IMR-90 (cell line): ENCODE measurements around the gene ABT1. TPM values are rescaled to one million over a fixed set of nuclear protein-coding genes. Genes with fewer than 3 reads are reported as not detected.

ENCODE experiments used
- ATAC-seq: fragments of 200-7000 bp; cut with Tn5 transposase; 2 replicates; pipeline ENCODE4 v1.9.1; 2020; ENCODE audit warnings: low read depth, mild to moderate bottlenecking, moderate library complexity
- BruUV-seq: library from RNA; stranded (reverse); fragments of 400-500 nt; replicated peaks from 2 replicates; lab custom pipeline; 2021; lab: Mats Ljungman, UMichigan
- CTCF ChIA-PET: fragments of 300-600 bp; formaldehyde crosslinking; extraction: SDS; loops from one replicate; lab custom pipeline; 2021; ENCODE audit warnings: antibody characterized with exemption; lab: Yijun Ruan, JAX
- POLR2A ChIA-PET: fragments of 300-600 bp; sonication (Branson Sonifier 250); formaldehyde crosslinking; loops from one replicate; lab custom pipeline; 2022; ENCODE audit warnings: antibody characterized with exemption; ENCODE audit not compliant: unreplicated experiment; lab: Charles Lee
- DNase-seq: peaks from one replicate; pipeline ENCODE4 v3.0.0; 2013
- H2AFZ ChIP-seq: replicated peaks from 2 replicates; pipeline ENCODE3; 2013; ENCODE audit warnings: low read length, mild to moderate bottlenecking; ENCODE audit not compliant: poor library complexity
- H2AK5ac ChIP-seq: 2 replicates; pipeline ENCODE4 v1.6.1; 2013; ENCODE audit warnings: low read depth, low read length, inconsistent platforms
- H2AK9ac ChIP-seq: replicated peaks from 2 replicates; pipeline ENCODE3; 2013; ENCODE audit warnings: mild to moderate bottlenecking, low read depth, low read length, moderate library complexity; ENCODE audit not compliant: poor library complexity
- H2BK120ac ChIP-seq: 2 replicates; pipeline ENCODE4 v1.6.1; 2013; ENCODE audit warnings: low read depth, low read length, inconsistent platforms
- H2BK15ac ChIP-seq: 3 replicates; pipeline ENCODE4 v1.6.1; 2013; ENCODE audit warnings: low read depth, low read length, inconsistent platforms
- H2BK20ac ChIP-seq: 2 replicates; pipeline ENCODE4 v1.6.1; 2013; ENCODE audit warnings: low read depth, mild to moderate bottlenecking, inconsistent platforms, low read length, moderate library complexity
- H2BK5ac ChIP-seq: 2 replicates; pipeline ENCODE4 v1.6.1; 2013; ENCODE audit warnings: mild to moderate bottlenecking, low read depth, low read length, inconsistent platforms; ENCODE audit not compliant: poor library complexity, severe bottlenecking
- H3K14ac ChIP-seq: replicated peaks from 2 replicates; pipeline ENCODE4 v1.6.1; 2013; ENCODE audit warnings: low read depth, low read length, inconsistent platforms
- H3K18ac ChIP-seq: 2 replicates; pipeline ENCODE4 v1.6.1; 2013; ENCODE audit warnings: low read depth, low read length, control low read depth
- H3K23ac ChIP-seq: 2 replicates; pipeline ENCODE4 v1.6.1; 2013; ENCODE audit warnings: low read depth, low read length, inconsistent platforms
- H3K27ac ChIP-seq: 2 replicates; pipeline ENCODE4 v1.5.1; 2013; ENCODE audit warnings: mild to moderate bottlenecking, control low read depth, low read length; ENCODE audit not compliant: insufficient read depth
- H3K27me3 ChIP-seq: 2 replicates; pipeline ENCODE4 v1.6.1; 2013; ENCODE audit warnings: low read length; ENCODE audit not compliant: control insufficient read depth, insufficient read depth
- H3K36me3 ChIP-seq: 2 replicates; pipeline ENCODE4 v1.6.1; 2013; ENCODE audit warnings: low read length, mixed read lengths; ENCODE audit not compliant: control insufficient read depth, insufficient read depth
- H3K4ac ChIP-seq: 2 replicates; pipeline ENCODE4 v1.6.1; 2013; ENCODE audit warnings: low read depth, low read length, inconsistent platforms
- H3K4me1 ChIP-seq: 2 replicates; pipeline ENCODE4 v1.6.1; 2013; ENCODE audit warnings: low read length, mixed read lengths; ENCODE audit not compliant: control insufficient read depth, insufficient read depth
- H3K4me2 ChIP-seq: 2 replicates; pipeline ENCODE4 v1.6.1; 2013; ENCODE audit warnings: low read depth, mild to moderate bottlenecking, control low read depth, low read length, moderate library complexity
- H3K4me3 ChIP-seq: 2 replicates; pipeline ENCODE4 v1.5.1; 2013; ENCODE audit warnings: low read depth, mild to moderate bottlenecking, control low read depth, low read length, moderate library complexity; ENCODE audit not compliant: insufficient read depth
- H3K56ac ChIP-seq: 2 replicates; pipeline ENCODE4 v1.6.1; 2013; ENCODE audit warnings: low read length, inconsistent platforms; ENCODE audit not compliant: insufficient read depth; ENCODE audit errors: extremely low read depth
- H3K79me1 ChIP-seq, 2 experiments: 2 replicates each; pipeline ENCODE4 v1.6.1; 2013; ENCODE audit warnings: low read length in 2 of 2, inconsistent platforms in 1 of 2, low read depth in 1 of 2
- H3K9ac ChIP-seq: 2 replicates; pipeline ENCODE4 v1.6.1; 2013; ENCODE audit warnings: low read depth, low read length, control low read depth
- H3K9me1 ChIP-seq: 2 replicates; pipeline ENCODE4 v1.6.1; 2013; ENCODE audit warnings: low read length, inconsistent platforms; ENCODE audit not compliant: insufficient read depth
- H3K9me3 ChIP-seq: 2 replicates; pipeline ENCODE4 v1.6.1; 2013; ENCODE audit warnings: low read length; ENCODE audit not compliant: control insufficient read depth, insufficient read depth
- H4K20me1 ChIP-seq: 2 replicates; pipeline ENCODE4 v1.6.1; 2013; ENCODE audit warnings: low read length, inconsistent platforms; ENCODE audit not compliant: insufficient read depth
- H4K5ac ChIP-seq: 2 replicates; pipeline ENCODE4 v1.6.1; 2013; ENCODE audit warnings: mild to moderate bottlenecking, low read depth, low read length, control low read depth
- H4K8ac ChIP-seq, 2 experiments: 2 replicates each; pipeline ENCODE4 v1.6.1; 2013; ENCODE audit warnings: low read depth in 2 of 2, low read length in 2 of 2, control low read depth in 1 of 2, inconsistent platforms in 1 of 2
- H4K91ac ChIP-seq: 2 replicates; pipeline ENCODE4 v1.6.1; 2013; ENCODE audit warnings: low read depth, low read length, inconsistent platforms; ENCODE audit not compliant: insufficient read depth
- BHLHE40 ChIP-seq: fragments of 150-350 bp; IDR thresholded peaks from 2 replicates; pipeline ENCODE4 v1.6.1; 2016; ENCODE audit warnings: mild to moderate bottlenecking, low read depth, low read length
- CEBPB ChIP-seq: IDR thresholded peaks from 2 replicates; pipeline ENCODE4 v1.6.1; 2012; ENCODE audit warnings: low read depth, low read length, improper control_type of control experiment
- CHD1 ChIP-seq: IDR thresholded peaks from 2 replicates; pipeline ENCODE4 v1.6.1; 2012; ENCODE audit warnings: low read depth, low read length, improper control_type of control experiment
- CTCF ChIP-seq: conservative IDR thresholded peaks from 2 replicates; pipeline ENCODE4 v1.5.1; 2012; ENCODE audit warnings: mild to moderate bottlenecking, low read depth, low read length, improper control_type of control experiment
- ELK1 ChIP-seq: fragments of 150-350 bp; IDR thresholded peaks from 2 replicates; pipeline ENCODE4 v1.6.1; 2016; ENCODE audit warnings: low read depth, mild to moderate bottlenecking, low read length, moderate library complexity, borderline replicate concordance
- FOS ChIP-seq: fragments of 150-350 bp; IDR thresholded peaks from 2 replicates; pipeline ENCODE4 v1.6.1; 2016; ENCODE audit warnings: low read depth, low read length
- MAFK ChIP-seq: IDR thresholded peaks from 2 replicates; pipeline ENCODE4 v1.6.1; 2012; ENCODE audit warnings: low read depth, low read length, improper control_type of control experiment
- MAZ ChIP-seq: IDR thresholded peaks from 2 replicates; pipeline ENCODE4 v1.6.1; 2012; ENCODE audit warnings: low read depth, mild to moderate bottlenecking, low read length, improper control_type of control experiment, moderate library complexity, borderline replicate concordance
- MXI1 ChIP-seq: IDR thresholded peaks from 2 replicates; pipeline ENCODE4 v1.6.1; 2012; ENCODE audit warnings: low read depth, mild to moderate bottlenecking, low read length, moderate library complexity, borderline replicate concordance
- NFE2L2 ChIP-seq: fragments of 150-350 bp; IDR thresholded peaks from 2 replicates; pipeline ENCODE4 v1.6.1; 2016; ENCODE audit warnings: low read depth, mild to moderate bottlenecking, low read length
- POLR2A ChIP-seq: IDR thresholded peaks from 2 replicates; pipeline ENCODE4 v1.6.1; 2012; ENCODE audit warnings: mild to moderate bottlenecking, low read depth, low read length
- RAD21 ChIP-seq: IDR thresholded peaks from 2 replicates; pipeline ENCODE4 v1.6.1; 2012; ENCODE audit warnings: low read length, improper control_type of control experiment
- RCOR1 ChIP-seq: IDR thresholded peaks from 2 replicates; pipeline ENCODE4 v1.6.1; 2012; ENCODE audit warnings: mild to moderate bottlenecking, low read length, improper control_type of control experiment; ENCODE audit not compliant: insufficient replicate concordance
- RFX5 ChIP-seq: IDR thresholded peaks from 2 replicates; pipeline ENCODE4 v1.8.0; 2012; ENCODE audit warnings: low read depth, mild to moderate bottlenecking, low read length, moderate library complexity
- SMC3 ChIP-seq: fragments of 150-350 bp; IDR thresholded peaks from 2 replicates; pipeline ENCODE4 v1.6.1; 2016; ENCODE audit warnings: low read depth, mild to moderate bottlenecking, antibody characterized with exemption, low read length, moderate library complexity
- USF2 ChIP-seq: fragments of 150-350 bp; IDR thresholded peaks from 2 replicates; pipeline ENCODE4 v1.6.1; 2017; ENCODE audit warnings: mild to moderate bottlenecking, antibody characterized with exemption, low read length, low read depth
- WGBS, 2 experiments: methylation state at CpG; one replicate each; pipeline versions ENCODE4 v1.1.5 to v1.1.7; 2013; ENCODE audit warnings: missing lambda C conversion rate in 2 of 2; ENCODE audit not compliant: insufficient read length in 1 of 2; ENCODE audit errors: extremely low coverage in 2 of 2; 5-methylcytosine and 5-hydroxymethylcytosine counted together
- dilution Hi-C: fragments of 300-500 bp; cut with HindIII; formaldehyde crosslinking; loops from one replicate; pipeline ENCODE4 v1.14.3; 2018; ENCODE audit warnings: low sequenced_read_pairs; ENCODE audit not compliant: unreplicated experiment
- in situ Hi-C: fragments of 300-500 bp; cut with MboI; formaldehyde crosslinking; loops from 3 replicates; pipeline ENCODE4 v1.14.3; 2019; ENCODE audit warnings: low sequenced_read_pairs, inconsistent platforms, mixed read lengths
- intact Hi-C: fragments of 100-400 bp; cut with micrococcal nuclease; formaldehyde crosslinking; loops from 2 replicates; pipeline ENCODE4 v1.10.0; 2022
- polyA plus RNA-seq, 3 experiments: library from polyadenylated mRNA; depleted of rRNA; stranded (reverse); fragments of >200 nt; gene quantifications; 2 replicates each; pipeline ENCODE4 v1.2.3, GENCODE V29; 2012; ENCODE audit warnings: low replicate concordance in 1 of 3
- total RNA-seq: library from RNA; depleted of rRNA; stranded (reverse); fragments of >200 nt; gene quantifications from 2 replicates; pipeline ENCODE4 v1.2.3, GENCODE V29; 2012

Gene ABT1
- total and polyA plus RNA-seq, 2 of the 4 experiments (the other 2 are of a cell fraction), result 15.2 to 15.4 TPM

GRCh38 chr6:26592649-26593048 lies 4.1 kb upstream of the ABT1 start:
- CTCF ChIA-PET, result interaction anchor here (0.6 to 1.0 kb wide), 2 partner anchors 20 to 251 kb away, joined by 3 read pairs; no protein-coding TSS in a partner anchor
- Histone ChIP-seq H2AFZ (no peak overlapping the region), H4K91ac (no peak overlapping the region), H3K9me1 (no peaks in the 10 kb centered on the region), H3K18ac (no peak overlapping the region), H4K5ac (no peak overlapping the region), H4K20me1 (no peaks in the 10 kb centered on the region), H3K4me3 (no peak overlapping the region), H3K4me1 (peaks cover 1% of the 10 kb centered on the region; the same call in 1 of the 2 replicates), H3K36me3 (no peaks in the 10 kb centered on the region), H3K14ac (no peak overlapping the region), H2AK5ac (no peak overlapping the region), H4K8ac (no peak overlapping the region), H2BK15ac (no peak overlapping the region), H2BK120ac (no peak overlapping the region), H3K79me1 (peaks cover 2 to 8% of the 10 kb centered on the region in 2 experiments; a peak in 2 of 4 replicates), H3K9me3 (no peaks in the 10 kb centered on the region), H3K27ac (no peak overlapping the region), H2AK9ac (no peak overlapping the region), H2BK20ac (no peak overlapping the region), H2BK5ac (no peak overlapping the region), H3K4me2 (no peak overlapping the region), H3K27me3 (no peaks in the 10 kb centered on the region), H3K23ac (no peak overlapping the region), H3K9ac (no peak overlapping the region), H3K56ac (no peak overlapping the region), H3K4ac (no peak overlapping the region)
- intact Hi-C loops, result no loop called here
- BruUV-seq, result no TSS peak
- no peak for ATAC-seq
- no peak for DNase-seq
- in situ Hi-C loops, result no loop called here
- dilution Hi-C loops, result no loop called here
- POLR2A ChIA-PET, result interaction anchor here (1.0 kb wide), 1 partner anchor 10 kb away, joined by 3 read pairs; no protein-coding TSS in a partner anchor
- no peak for TF ChIP-seq MXI1
- TF ChIP-seq CEBPB, result no peak
- TF ChIP-seq CHD1, result no peak
- no peak for TF ChIP-seq CTCF
- TF ChIP-seq NFE2L2, result no peak
- no peak for TF ChIP-seq MAFK
- no peak for TF ChIP-seq RFX5
- TF ChIP-seq FOS, result no peak
- TF ChIP-seq MAZ, result no peak
- no peak for TF ChIP-seq POLR2A
- TF ChIP-seq ELK1, result no peak
- no peak for TF ChIP-seq USF2
- no peak for TF ChIP-seq RAD21
- no peak for TF ChIP-seq BHLHE40
- no peak for TF ChIP-seq SMC3
- no peak for TF ChIP-seq RCOR1
- no CpG with 5 or more reads among the region's 4 CpGs for WGBS, 2 experiments
